IPS-20b (cell line): ENCODE measurements around the gene LRRC56.

Experiments
- H3K27ac ChIP-seq: one replicate; pipeline ENCODE4 v1.5.1; 2013; ENCODE audit warnings: low read length
- H3K27me3 ChIP-seq: 2 replicates; pipeline ENCODE4 v1.6.1; 2013; ENCODE audit warnings: mild to moderate bottlenecking, low read length, inconsistent platforms; ENCODE audit not compliant: insufficient read depth
- H3K36me3 ChIP-seq: 2 replicates; pipeline ENCODE4 v1.6.1; 2013; ENCODE audit warnings: low read depth, mild to moderate bottlenecking, inconsistent platforms, low read length, moderate library complexity; ENCODE audit not compliant: insufficient read depth
- H3K4me1 ChIP-seq: 2 replicates; pipeline ENCODE4 v1.6.1; 2013; ENCODE audit warnings: mild to moderate bottlenecking, control low read depth, inconsistent platforms, low read length, moderate library complexity; ENCODE audit not compliant: insufficient read depth
- H3K4me3 ChIP-seq: 2 replicates; pipeline ENCODE4 v1.5.1; 2013; ENCODE audit warnings: mild to moderate bottlenecking, low read length, inconsistent platforms
- H3K9ac ChIP-seq: 2 replicates; pipeline ENCODE4 v1.6.1; 2013; ENCODE audit warnings: low read depth, mild to moderate bottlenecking, inconsistent platforms, low read length, moderate library complexity
- H3K9me3 ChIP-seq: 2 replicates; pipeline ENCODE4 v1.6.1; 2013; ENCODE audit warnings: mild to moderate bottlenecking, low read depth, low read length, inconsistent platforms; ENCODE audit not compliant: insufficient read depth

The LRRC56 gene

DNA sequence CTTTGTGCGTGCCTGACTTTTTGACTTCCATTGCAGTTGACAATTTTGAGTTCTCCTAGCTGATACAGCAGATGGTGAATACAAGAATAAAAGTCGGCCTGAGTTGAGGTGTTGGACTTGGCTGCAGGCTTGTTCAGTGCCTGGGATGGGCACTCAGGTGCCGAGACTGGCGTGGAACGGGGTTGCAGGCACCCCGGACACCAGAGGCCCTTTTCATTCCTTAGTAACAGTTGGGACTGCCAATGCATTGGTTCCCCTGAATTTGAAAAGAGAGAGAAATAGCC, 40.2 kb downstream of the LRRC56 start:
- Histone ChIP-seq H3K4me3 (peak overlapping the region; percentile 86), H3K9ac (peak overlapping the region; percentile 86; the same call in 1 of the 2 replicates), H3K27me3 (peaks cover 25% of the 10 kb centered on the region), H3K9me3 (no peaks in the 10 kb centered on the region), H3K4me1 (peaks cover 5% of the 10 kb centered on the region), H3K27ac (no peak overlapping the region), H3K36me3 (peaks cover 15% of the 10 kb centered on the region)

DNA sequence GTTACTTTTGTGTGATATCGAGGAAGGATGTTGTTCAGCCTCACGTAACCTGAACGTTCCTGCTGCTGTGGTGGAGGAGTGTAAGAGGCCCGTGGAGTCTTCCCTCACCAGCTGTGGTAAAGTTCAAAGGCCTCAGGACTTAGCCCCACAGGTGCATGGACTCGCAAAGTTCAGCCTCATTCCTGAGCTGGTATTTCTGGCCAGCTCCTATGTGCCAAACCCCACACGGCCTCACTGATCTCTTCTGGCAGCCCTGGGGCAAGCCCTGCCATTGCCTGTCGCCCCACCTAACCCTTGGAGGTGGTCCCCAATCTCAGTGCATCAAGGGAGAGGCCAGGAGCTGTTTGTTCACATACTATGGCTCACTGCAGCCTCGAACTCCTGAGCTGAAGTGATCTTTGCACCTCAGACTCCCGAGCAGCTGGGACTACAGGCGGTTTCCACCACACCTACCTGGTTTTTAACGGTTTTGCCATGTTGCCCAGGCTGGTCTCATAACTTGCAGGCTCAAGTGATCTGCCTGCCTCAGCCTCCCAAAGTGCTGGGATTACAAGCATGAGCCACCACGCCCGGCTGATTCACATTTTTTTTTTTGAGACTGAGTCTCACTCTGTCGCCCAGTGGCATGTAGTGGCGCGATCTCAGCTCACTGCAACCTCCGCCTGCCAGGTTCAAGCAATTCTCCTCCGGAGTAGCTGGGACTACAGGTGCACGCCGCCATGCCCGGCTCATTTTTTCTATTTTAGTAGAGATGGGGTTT, 41.1 kb downstream of the LRRC56 start:
- H3K27me3 ChIP-seq: peaks cover 20% of the 10 kb centered on the region
- H3K4me3 ChIP-seq: peak overlapping the region; percentile 86; the same call in 1 of the 2 replicates
- peaks cover 19% of the 10 kb centered on the region for H3K36me3 ChIP-seq
- peaks cover 5% of the 10 kb centered on the region for H3K4me1 ChIP-seq
- no peak overlapping the region for H3K27ac ChIP-seq
- peak overlapping the region; percentile 86; the same call in 1 of the 2 replicates for H3K9ac ChIP-seq
- H3K9me3 ChIP-seq: no peaks in the 10 kb centered on the region

DNA sequence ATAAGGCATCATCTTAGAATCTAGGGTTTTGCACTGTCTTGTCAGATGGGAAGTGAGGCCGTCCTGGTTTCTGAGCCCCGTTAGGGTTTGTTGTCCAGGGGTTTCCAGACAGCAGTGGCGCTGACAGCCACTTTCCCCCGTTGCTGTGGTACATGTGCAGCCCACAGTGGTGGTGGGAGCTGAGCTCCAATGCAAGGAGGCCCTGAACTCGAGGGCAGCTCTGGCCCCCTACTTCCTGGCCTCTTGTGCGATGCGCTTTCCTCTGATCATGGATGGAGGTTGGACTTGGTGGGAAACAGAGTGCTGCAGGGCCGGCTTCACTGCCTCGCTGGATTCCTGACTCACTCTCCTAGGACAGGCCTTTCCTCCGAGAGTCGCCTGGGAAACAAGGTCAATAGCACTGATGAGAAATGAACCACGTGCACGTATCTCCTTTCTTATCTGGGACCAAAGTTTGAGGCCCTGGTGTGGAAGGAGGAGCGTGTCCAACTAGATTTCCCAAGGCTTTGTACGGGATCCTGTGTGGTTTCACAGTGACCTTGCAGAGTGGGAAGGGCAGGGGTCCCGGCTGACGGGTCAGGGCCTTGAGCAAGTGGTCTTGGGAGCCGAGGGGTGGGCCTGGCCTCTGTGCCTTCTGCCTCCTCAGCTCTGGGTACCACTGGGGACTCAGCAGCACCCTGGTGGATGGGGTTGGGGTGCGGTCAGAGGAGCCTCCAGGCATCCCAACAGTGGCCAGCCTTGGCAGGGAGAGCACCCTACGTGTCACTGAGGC, 42.7 kb downstream of the LRRC56 start:
- no peak overlapping the region for H3K27ac ChIP-seq
- peaks cover 5% of the 10 kb centered on the region for H3K4me1 ChIP-seq
- H3K4me3 ChIP-seq: no peak overlapping the region
- H3K9ac ChIP-seq: no peak overlapping the region
- H3K36me3 ChIP-seq: peaks cover 28% of the 10 kb centered on the region
- peaks cover 6% of the 10 kb centered on the region for H3K27me3 ChIP-seq
- no peaks in the 10 kb centered on the region for H3K9me3 ChIP-seq

DNA sequence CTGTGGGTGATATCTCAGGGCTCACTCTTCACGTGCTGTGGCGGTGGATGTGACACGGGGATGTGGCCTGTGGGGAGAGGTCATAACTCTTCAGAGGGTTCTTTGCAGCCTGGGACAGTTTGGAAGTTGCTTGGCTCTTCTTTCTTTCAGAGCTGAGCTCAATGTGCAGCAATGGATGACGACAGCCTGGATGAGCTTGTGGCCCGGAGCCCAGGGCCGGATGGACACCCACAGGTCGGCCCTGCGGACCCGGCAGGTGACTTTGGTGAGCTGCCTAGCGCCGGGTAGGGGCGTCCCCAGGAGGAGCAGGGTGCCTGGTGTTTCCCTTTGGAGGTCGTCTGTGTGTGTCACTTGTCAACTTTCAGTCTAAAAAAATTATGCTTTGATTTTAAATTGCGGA, 44.0 kb downstream of the LRRC56 start:
- Histone ChIP-seq H3K27me3 (no peaks in the 10 kb centered on the region), H3K36me3 (peaks cover 31% of the 10 kb centered on the region), H3K4me3 (no peak overlapping the region), H3K9ac (no peak overlapping the region; the same call in 1 of the 2 replicates), H3K27ac (no peak overlapping the region), H3K4me1 (peaks cover 5% of the 10 kb centered on the region), H3K9me3 (no peaks in the 10 kb centered on the region)

DNA sequence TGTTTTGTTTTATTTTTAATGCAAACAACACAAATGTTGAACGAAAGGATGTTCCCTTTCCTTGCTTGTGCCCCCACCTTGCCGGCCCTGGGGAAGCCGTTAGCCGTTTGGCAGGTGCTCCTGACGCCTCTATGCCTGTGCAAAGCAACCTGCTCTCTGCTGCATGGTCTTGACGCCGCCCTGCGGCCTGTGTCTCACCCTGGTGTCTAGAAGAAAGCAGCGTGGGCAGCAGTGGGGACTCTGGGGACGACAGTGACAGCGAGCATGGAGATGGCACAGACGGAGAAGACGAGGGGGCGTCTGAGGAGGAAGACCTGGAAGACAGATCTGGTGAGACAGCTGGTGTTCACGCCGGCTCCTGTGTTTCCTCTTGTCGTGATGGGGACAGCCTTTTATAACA, 44.4 kb downstream of the LRRC56 start:
- Histone ChIP-seq H3K36me3 (peaks cover 35% of the 10 kb centered on the region), H3K9me3 (no peaks in the 10 kb centered on the region), H3K4me1 (peaks cover 5% of the 10 kb centered on the region), H3K4me3 (no peak overlapping the region), H3K27ac (no peak overlapping the region), H3K27me3 (no peaks in the 10 kb centered on the region), H3K9ac (no peak overlapping the region)

DNA sequence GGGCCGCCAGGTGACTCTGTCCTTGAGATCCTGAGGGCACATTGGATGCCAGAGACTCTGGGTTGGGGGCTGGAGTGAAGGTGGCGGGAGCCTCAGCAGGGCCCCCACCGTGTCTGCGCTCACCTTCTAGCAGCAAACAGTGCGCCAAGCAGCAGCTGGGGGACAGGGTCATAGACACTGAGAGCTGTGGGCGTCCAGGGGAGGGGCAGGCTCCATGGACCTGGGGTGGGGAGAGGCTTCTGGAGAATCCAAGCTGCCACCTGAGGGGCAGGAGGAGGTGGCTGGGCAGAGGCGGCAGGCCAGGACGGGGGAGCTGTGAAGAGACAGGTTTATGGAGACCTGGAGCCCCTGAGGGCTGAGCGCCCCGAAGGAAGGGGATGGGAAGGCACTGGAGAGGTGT, 47.0 kb downstream of the LRRC56 start:
- Histone ChIP-seq H3K27me3 (no peaks in the 10 kb centered on the region), H3K9me3 (no peaks in the 10 kb centered on the region), H3K4me3 (no peak overlapping the region), H3K9ac (no peak overlapping the region), H3K27ac (no peak overlapping the region), H3K4me1 (no peaks in the 10 kb centered on the region), H3K36me3 (peaks cover 54% of the 10 kb centered on the region)

DNA sequence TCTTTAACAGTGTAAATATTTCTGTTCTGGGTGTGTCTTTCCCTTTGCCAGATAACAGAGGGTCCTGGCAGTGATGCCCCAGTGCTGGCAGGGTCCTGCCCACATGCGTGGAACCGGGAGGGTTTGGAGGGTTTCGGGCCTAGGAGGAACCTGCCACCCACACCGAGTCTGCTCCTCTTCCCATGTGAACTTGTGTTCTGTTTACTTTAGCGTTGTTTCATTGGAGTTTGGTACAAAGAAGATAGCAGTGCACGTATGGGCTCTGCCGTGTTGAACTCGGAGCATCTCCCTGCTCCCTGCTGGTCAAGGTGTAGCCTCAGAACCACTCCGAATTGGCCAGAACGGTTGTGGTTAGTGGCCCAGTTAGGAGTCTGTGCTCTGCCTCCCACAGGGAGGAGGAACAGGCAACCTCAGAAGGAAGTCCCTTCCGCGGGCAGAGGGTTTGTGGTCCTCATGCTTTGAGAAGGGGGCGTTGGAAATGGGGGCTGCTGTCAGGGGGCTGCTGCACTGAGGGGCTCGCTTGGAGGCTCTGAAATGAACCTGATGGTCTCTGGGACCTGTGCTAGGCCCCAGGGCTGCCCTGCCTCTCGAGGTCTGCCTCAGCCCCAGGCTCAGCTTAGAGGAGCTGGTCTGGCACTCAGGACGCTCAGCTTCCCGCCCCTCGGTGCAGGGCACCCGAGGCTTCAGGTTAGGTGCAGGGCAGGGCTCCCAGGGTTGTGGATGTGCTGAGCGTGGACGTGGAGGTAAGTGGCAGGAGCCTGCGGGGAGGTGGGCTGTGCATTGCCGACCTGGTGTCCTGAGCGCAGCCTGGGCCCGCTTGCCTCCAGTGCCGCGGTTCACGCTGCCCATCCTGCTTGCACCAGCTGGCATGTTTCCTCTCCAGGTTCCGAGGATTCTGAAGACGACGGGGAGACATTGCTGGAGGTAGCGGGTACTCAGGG, 49.3 kb downstream of the LRRC56 start:
- Histone ChIP-seq H3K9me3 (no peaks in the 10 kb centered on the region), H3K4me1 (no peaks in the 10 kb centered on the region), H3K27me3 (no peaks in the 10 kb centered on the region), H3K9ac (no peak overlapping the region), H3K36me3 (peaks cover 74% of the 10 kb centered on the region), H3K4me3 (no peak overlapping the region), H3K27ac (no peak overlapping the region)

DNA sequence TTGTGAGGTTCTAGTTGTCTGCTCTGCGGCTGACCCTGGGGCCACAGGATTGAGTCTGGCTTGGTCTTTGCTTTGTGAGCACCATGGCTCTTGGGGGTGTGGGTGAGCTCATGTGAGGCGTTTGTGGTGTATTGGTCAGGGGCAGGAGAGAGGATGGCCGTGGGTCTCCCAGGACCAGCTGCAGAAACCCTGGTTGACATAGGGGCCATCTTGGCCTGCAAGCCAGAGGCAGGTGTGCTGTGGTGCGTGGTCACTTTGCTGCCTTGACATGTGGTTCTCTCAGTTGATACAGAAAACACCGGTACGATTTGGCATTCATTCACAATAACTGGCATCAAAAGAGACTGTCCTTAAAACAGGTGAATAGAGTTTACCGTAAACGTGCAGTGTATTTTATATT, 50.2 kb downstream of the LRRC56 start:
- Histone ChIP-seq H3K27ac (no peak overlapping the region), H3K36me3 (peaks cover 72% of the 10 kb centered on the region)

DNA sequence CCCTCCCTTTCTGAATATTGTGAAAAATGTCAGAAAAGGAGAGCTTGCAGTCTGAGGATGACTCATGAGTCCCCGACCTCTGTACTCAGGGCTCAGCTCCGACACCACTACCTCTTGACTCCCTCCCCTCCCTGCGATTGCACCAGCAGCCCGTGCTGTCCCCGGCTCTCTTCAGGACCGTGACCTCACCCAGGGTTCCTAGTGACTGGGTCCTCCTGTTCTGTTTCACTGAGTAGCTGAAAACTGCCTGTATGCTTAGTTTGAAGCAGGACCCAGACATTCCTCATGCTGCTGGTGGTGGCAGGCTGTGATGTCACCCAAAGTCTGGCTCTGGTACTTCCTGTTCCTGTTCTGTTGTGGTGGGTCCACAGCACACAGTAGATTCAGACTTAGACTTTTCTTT, 50.7 kb downstream of the LRRC56 start:
- Histone ChIP-seq H3K9me3 (no peaks in the 10 kb centered on the region), H3K9ac (no peak overlapping the region), H3K4me3 (no peak overlapping the region), H3K27ac (no peak overlapping the region), H3K4me1 (no peaks in the 10 kb centered on the region), H3K27me3 (no peaks in the 10 kb centered on the region), H3K36me3 (peaks cover 77% of the 10 kb centered on the region)

More for the DNA sequence above, 50.2 kb downstream of the LRRC56 start:
- Histone ChIP-seq H3K9ac (no peak overlapping the region), H3K9me3 (no peaks in the 10 kb centered on the region), H3K4me3 (no peak overlapping the region), H3K4me1 (no peaks in the 10 kb centered on the region), H3K27me3 (no peaks in the 10 kb centered on the region)

DNA sequence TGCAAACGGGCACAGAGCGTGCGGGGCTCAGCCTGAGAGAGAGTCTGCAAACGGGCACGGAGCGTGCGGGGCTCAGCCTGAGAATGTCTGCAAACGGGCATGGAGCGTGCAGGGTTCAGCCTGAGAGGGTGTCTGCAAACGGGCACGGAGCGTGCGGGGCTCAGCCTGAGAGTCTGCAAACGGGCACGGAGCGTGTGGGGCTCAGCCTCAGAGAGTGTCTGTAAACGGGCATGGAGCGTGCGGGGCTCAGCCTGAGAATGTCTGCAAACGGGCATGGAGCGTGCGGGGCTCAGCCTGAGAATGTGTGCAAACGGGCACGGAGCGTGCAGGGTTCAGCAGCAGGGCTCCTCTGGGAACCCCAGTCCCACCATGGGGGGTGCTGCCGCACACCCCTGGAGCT, 52.5 kb downstream of the LRRC56 start:
- Histone ChIP-seq H3K9me3 (no peaks in the 10 kb centered on the region), H3K36me3 (peaks cover 82% of the 10 kb centered on the region), H3K9ac (no peak overlapping the region)

DNA sequence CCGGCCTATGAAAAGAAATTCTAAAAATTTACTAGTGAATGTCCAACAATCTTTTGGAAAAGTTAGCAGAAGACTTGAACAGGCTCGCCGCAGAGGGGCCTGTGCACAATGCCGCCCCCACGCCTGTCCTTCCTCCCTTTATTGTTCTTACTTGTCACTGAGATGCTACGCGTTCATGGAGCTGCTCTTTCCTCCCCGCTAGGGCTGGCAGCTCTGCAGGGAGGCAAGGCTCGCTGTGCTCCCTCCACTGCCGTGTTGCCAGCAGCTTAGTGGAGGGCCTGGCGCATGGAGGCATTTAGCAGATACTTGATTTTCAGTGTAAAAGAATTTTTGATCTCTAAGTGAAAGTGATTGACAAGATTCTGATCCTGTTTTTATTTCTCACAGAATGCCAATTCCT, 53.7 kb downstream of the LRRC56 start:
- Histone ChIP-seq H3K4me3 (no peak overlapping the region), H3K27me3 (no peaks in the 10 kb centered on the region), H3K36me3 (peaks cover 94% of the 10 kb centered on the region), H3K9ac (no peak overlapping the region), H3K9me3 (no peaks in the 10 kb centered on the region), H3K27ac (no peak overlapping the region), H3K4me1 (no peaks in the 10 kb centered on the region)

More for the DNA sequence above, 52.5 kb downstream of the LRRC56 start:
- Histone ChIP-seq H3K4me3 (no peak overlapping the region), H3K27me3 (no peaks in the 10 kb centered on the region), H3K4me1 (no peaks in the 10 kb centered on the region), H3K27ac (no peak overlapping the region)
